GM21423 (cell line): Measurements from ENCODE around the gene BEST2.

Source experiments
- ATAC-seq: cut with Tn5 transposase; IDR thresholded peaks from one replicate; pipeline ENCODE4 v1.9.1; 2021; ENCODE audit warnings: mild to moderate bottlenecking, moderate library complexity; ENCODE audit not compliant: unreplicated experiment

The BEST2 gene

GRCh38 chr19:12730064-12730463 is 21.5 kb upstream of the BEST2 start:
- ATAC-seq, result no peak

GRCh38 chr19:12731337-12731736 is 20.3 kb upstream of the BEST2 start:
- no peak for ATAC-seq

- no peak for ATAC-seq
Measured at GRCh38 chr19:12733369-12734214, 18.0 kb upstream of the BEST2 start.

GRCh38 chr19:12736995-12737834 is 14.4 kb upstream of the BEST2 start, which contains the start of gene GET3:
Gene GET3, plus strand, starts transcription at chr19:12737497. Its CDS starts 9 bp downstream, at chr19:12737506.
- peak; percentile 67 for ATAC-seq

- no peak for ATAC-seq
Measured at GRCh38 chr19:12737835-12738351, 13.7 kb upstream of the BEST2 start.

GRCh38 chr19:12745166-12745897 is 6.3 kb upstream of the BEST2 start:
- no peak for ATAC-seq

- ATAC-seq, result no peak
Measured at GRCh38 chr19:12748489-12748888, 3.1 kb upstream of the BEST2 start.

- ATAC-seq, result no peak
Measured at GRCh38 chr19:12749938-12750521, 1.6 kb upstream of the BEST2 start.

- no peak for ATAC-seq
Measured at GRCh38 chr19:12750851-12751250, 740 bp upstream of the BEST2 start.

- ATAC-seq, result no peak
Measured at GRCh38 chr19:12752056-12752781, 628 bp downstream of the BEST2 start.

- no peak for ATAC-seq
Measured at GRCh38 chr19:12754465-12755196, 3.0 kb downstream of the BEST2 start.

GRCh38 chr19:12756150-12756883 is 4.7 kb downstream of the BEST2 start:
- ATAC-seq, result no peak

GRCh38 chr19:12757544-12758274 is 6.1 kb downstream of the BEST2 start:
- ATAC-seq, result no peak

GRCh38 chr19:12759686-12760085 is 8.1 kb downstream of the BEST2 start:
- ATAC-seq, result no peak

- no peak for ATAC-seq
Measured at GRCh38 chr19:12763100-12763499, 11.5 kb downstream of the BEST2 start.

GRCh38 chr19:12764698-12765097 is 13.1 kb downstream of the BEST2 start:
- no peak for ATAC-seq

GRCh38 chr19:12766051-12766521 is 14.5 kb downstream of the BEST2 start:
- ATAC-seq, result no peak

GRCh38 chr19:12767150-12767549 is 15.6 kb downstream of the BEST2 start:
- ATAC-seq, result no peak
